Measurements from ENCODE around the gene PHC2.

The PHC2 gene

GRCh38 chr1:33299461-33300155 is 131.3 kb downstream of the PHC2 start:
- Histone ChIP-seq H3K36me3 (ENCODE audit: control insufficient read depth, insufficient read depth, low read length) (peaks cover 4% of the 10 kb centered on the region), H2BK15ac (replicated peaks; ENCODE audit: low read depth) (no peak overlapping the region), H3K9ac (ENCODE audit: low read length) (no peak overlapping the region), H3K4me3 (ENCODE audit: low read length) (no peak overlapping the region), H3K4me1 (ENCODE audit: control insufficient read depth, low read depth, low read length) (no peaks in the 10 kb centered on the region), H2BK5ac (ENCODE audit: low read length) (no peak overlapping the region), H3K79me1 (ENCODE audit: low read length) (no peaks in the 10 kb centered on the region), H4K8ac (ENCODE audit: low read depth, low read length) (no peak overlapping the region), H3K23ac (ENCODE audit: low read length) (no peak overlapping the region), H3K4me2 (ENCODE audit: low read length) (no peak overlapping the region), H4K5ac (ENCODE audit: low read length) (no peak overlapping the region), H2BK120ac (ENCODE audit: low read depth, low read length) (no peak overlapping the region), H3K27ac (ENCODE audit: low read depth, low read length) (no peak overlapping the region), H3K18ac (ENCODE audit: low read length) (no peak overlapping the region), H3K27me3 (ENCODE audit: insufficient read depth, low read length, poor library complexity) (no peaks in the 10 kb centered on the region), H3K56ac (ENCODE audit: low read length) (no peak overlapping the region), H3K79me2 (ENCODE audit: control insufficient read depth, insufficient read depth, low read length) (no peaks in the 10 kb centered on the region), H2AK5ac (ENCODE audit: low read length) (no peak overlapping the region), H3K4ac (ENCODE audit: low read depth, low read length) (no peak overlapping the region)
- DNase-seq, result no peak
- no CpG with 5 or more reads among the region's 15 CpGs for WGBS (ENCODE audit: extremely low coverage, insufficient coverage, low lambda C conversion rate)

- no CpG with 5 or more reads among the region's 18 CpGs for WGBS (ENCODE audit: extremely low coverage, insufficient coverage, low lambda C conversion rate)
- no peaks in the 10 kb centered on the region for H3K79me2 ChIP-seq (ENCODE audit: control insufficient read depth, insufficient read depth, low read length)
- peak; percentile 83 for DNase-seq
- H3K18ac ChIP-seq (ENCODE audit: low read length), result no peak overlapping the region
- H3K27ac ChIP-seq (ENCODE audit: low read depth, low read length), result no peak overlapping the region
- H3K56ac ChIP-seq (ENCODE audit: low read length), result no peak overlapping the region
- H3K23ac ChIP-seq (ENCODE audit: low read length), result no peak overlapping the region
- no peak overlapping the region for H4K8ac ChIP-seq (ENCODE audit: low read depth, low read length)
- no peak overlapping the region for H2BK15ac ChIP-seq (replicated peaks; ENCODE audit: low read depth)
- no peaks in the 10 kb centered on the region for H3K79me1 ChIP-seq (ENCODE audit: low read length)
- no peak overlapping the region for H3K4me3 ChIP-seq (ENCODE audit: low read length)
- H3K9ac ChIP-seq (ENCODE audit: low read length), result no peak overlapping the region
- no peaks in the 10 kb centered on the region for H3K27me3 ChIP-seq (ENCODE audit: insufficient read depth, low read length, poor library complexity)
- H3K4me1 ChIP-seq (ENCODE audit: control insufficient read depth, low read depth, low read length), result no peaks in the 10 kb centered on the region
- H2AK5ac ChIP-seq (ENCODE audit: low read length), result no peak overlapping the region
- no peak overlapping the region for H2BK5ac ChIP-seq (ENCODE audit: low read length)
- H2BK120ac ChIP-seq (ENCODE audit: low read depth, low read length), result no peak overlapping the region
- no peak overlapping the region for H4K5ac ChIP-seq (ENCODE audit: low read length)
- peaks cover 4% of the 10 kb centered on the region for H3K36me3 ChIP-seq (ENCODE audit: control insufficient read depth, insufficient read depth, low read length)
- H3K4me2 ChIP-seq (ENCODE audit: low read length), result no peak overlapping the region
- no peak overlapping the region for H3K4ac ChIP-seq (ENCODE audit: low read depth, low read length)
Measured at GRCh38 chr1:33298623-33299277, 132.1 kb downstream of the PHC2 start.

- Histone ChIP-seq H3K18ac (ENCODE audit: low read length) (no peak overlapping the region), H2BK5ac (ENCODE audit: low read length) (no peak overlapping the region), H3K4me3 (ENCODE audit: low read length) (no peak overlapping the region), H3K4me1 (ENCODE audit: control insufficient read depth, low read depth, low read length) (no peaks in the 10 kb centered on the region), H3K9ac (ENCODE audit: low read length) (no peak overlapping the region), H3K79me2 (ENCODE audit: control insufficient read depth, insufficient read depth, low read length) (no peaks in the 10 kb centered on the region), H3K56ac (ENCODE audit: low read length) (no peak overlapping the region), H4K8ac (ENCODE audit: low read depth, low read length) (no peak overlapping the region), H3K4ac (ENCODE audit: low read depth, low read length) (no peak overlapping the region), H3K36me3 (ENCODE audit: control insufficient read depth, insufficient read depth, low read length) (peaks cover 4% of the 10 kb centered on the region), H3K27ac (ENCODE audit: low read depth, low read length) (no peak overlapping the region), H4K5ac (ENCODE audit: low read length) (no peak overlapping the region), H3K27me3 (ENCODE audit: insufficient read depth, low read length, poor library complexity) (no peaks in the 10 kb centered on the region), H3K79me1 (ENCODE audit: low read length) (no peaks in the 10 kb centered on the region), H2BK15ac (replicated peaks; ENCODE audit: low read depth) (no peak overlapping the region), H2BK120ac (ENCODE audit: low read depth, low read length) (no peak overlapping the region), H3K23ac (ENCODE audit: low read length) (no peak overlapping the region), H3K4me2 (ENCODE audit: low read length) (no peak overlapping the region), H2AK5ac (ENCODE audit: low read length) (no peak overlapping the region)
- no CpG with 5 or more reads among the region's 4 CpGs for WGBS (ENCODE audit: extremely low coverage, insufficient coverage, low lambda C conversion rate)
- no peak for DNase-seq
Measured at GRCh38 chr1:33297911-33298622, 132.8 kb downstream of the PHC2 start.

- no peak overlapping the region for H3K56ac ChIP-seq (ENCODE audit: low read length)
- H3K4ac ChIP-seq (ENCODE audit: low read depth, low read length), result no peak overlapping the region
- H3K27ac ChIP-seq (ENCODE audit: low read depth, low read length), result no peak overlapping the region
- H3K79me2 ChIP-seq (ENCODE audit: control insufficient read depth, insufficient read depth, low read length), result no peaks in the 10 kb centered on the region
- no peak overlapping the region for H4K8ac ChIP-seq (ENCODE audit: low read depth, low read length)
- H3K9ac ChIP-seq (ENCODE audit: low read length), result no peak overlapping the region
- H2BK5ac ChIP-seq (ENCODE audit: low read length), result no peak overlapping the region
- no peak overlapping the region for H2BK15ac ChIP-seq (replicated peaks; ENCODE audit: low read depth)
- peaks cover 4% of the 10 kb centered on the region for H3K36me3 ChIP-seq (ENCODE audit: control insufficient read depth, insufficient read depth, low read length)
- no peak overlapping the region for H3K4me2 ChIP-seq (ENCODE audit: low read length)
- no peak overlapping the region for H4K5ac ChIP-seq (ENCODE audit: low read length)
- H3K23ac ChIP-seq (ENCODE audit: low read length), result no peak overlapping the region
- H3K4me3 ChIP-seq (ENCODE audit: low read length), result no peak overlapping the region
- H3K4me1 ChIP-seq (ENCODE audit: control insufficient read depth, low read depth, low read length), result no peaks in the 10 kb centered on the region
- H3K79me1 ChIP-seq (ENCODE audit: low read length), result no peaks in the 10 kb centered on the region
- no peaks in the 10 kb centered on the region for H3K27me3 ChIP-seq (ENCODE audit: insufficient read depth, low read length, poor library complexity)
- H3K18ac ChIP-seq (ENCODE audit: low read length), result no peak overlapping the region
- no CpG with 5 or more reads among the region's 4 CpGs for WGBS (ENCODE audit: extremely low coverage, insufficient coverage, low lambda C conversion rate)
- no peak overlapping the region for H2BK120ac ChIP-seq (ENCODE audit: low read depth, low read length)
- H2AK5ac ChIP-seq (ENCODE audit: low read length), result no peak overlapping the region
- no peak for DNase-seq
Measured at GRCh38 chr1:33296824-33297223, 134.1 kb downstream of the PHC2 start.

GRCh38 chr1:33296082-33296458 is 134.8 kb downstream of the PHC2 start:
- Histone ChIP-seq H3K4me3 (ENCODE audit: low read length) (no peak overlapping the region), H3K27me3 (ENCODE audit: insufficient read depth, low read length, poor library complexity) (no peaks in the 10 kb centered on the region), H3K27ac (ENCODE audit: low read depth, low read length) (no peak overlapping the region), H3K4me2 (ENCODE audit: low read length) (no peak overlapping the region), H2BK15ac (replicated peaks; ENCODE audit: low read depth) (no peak overlapping the region), H3K4me1 (ENCODE audit: control insufficient read depth, low read depth, low read length) (no peaks in the 10 kb centered on the region), H3K23ac (ENCODE audit: low read length) (no peak overlapping the region), H3K18ac (ENCODE audit: low read length) (no peak overlapping the region), H4K8ac (ENCODE audit: low read depth, low read length) (no peak overlapping the region), H4K5ac (ENCODE audit: low read length) (no peak overlapping the region), H3K9ac (ENCODE audit: low read length) (no peak overlapping the region), H3K36me3 (ENCODE audit: control insufficient read depth, insufficient read depth, low read length) (peaks cover 4% of the 10 kb centered on the region), H3K4ac (ENCODE audit: low read depth, low read length) (no peak overlapping the region), H2BK5ac (ENCODE audit: low read length) (no peak overlapping the region), H3K79me1 (ENCODE audit: low read length) (no peaks in the 10 kb centered on the region), H2BK120ac (ENCODE audit: low read depth, low read length) (no peak overlapping the region), H3K79me2 (ENCODE audit: control insufficient read depth, insufficient read depth, low read length) (no peaks in the 10 kb centered on the region), H3K56ac (ENCODE audit: low read length) (no peak overlapping the region), H2AK5ac (ENCODE audit: low read length) (no peak overlapping the region)
- no peak for DNase-seq
- WGBS (ENCODE audit: extremely low coverage, insufficient coverage, low lambda C conversion rate), result no CpG with 5 or more reads among the region's 9 CpGs
